ENCODE results near the gene RNF20. TPM values are rescaled to one million over a fixed set of nuclear protein-coding genes. Genes with fewer than 3 reads are reported as not detected.
A peak's percentile ranks its signal among the peaks of the same experiment; 100 is the strongest.

Gene RNF20
- total RNA-seq, 1 experiment from 2014 or later, result 58.4 TPM

DNA sequence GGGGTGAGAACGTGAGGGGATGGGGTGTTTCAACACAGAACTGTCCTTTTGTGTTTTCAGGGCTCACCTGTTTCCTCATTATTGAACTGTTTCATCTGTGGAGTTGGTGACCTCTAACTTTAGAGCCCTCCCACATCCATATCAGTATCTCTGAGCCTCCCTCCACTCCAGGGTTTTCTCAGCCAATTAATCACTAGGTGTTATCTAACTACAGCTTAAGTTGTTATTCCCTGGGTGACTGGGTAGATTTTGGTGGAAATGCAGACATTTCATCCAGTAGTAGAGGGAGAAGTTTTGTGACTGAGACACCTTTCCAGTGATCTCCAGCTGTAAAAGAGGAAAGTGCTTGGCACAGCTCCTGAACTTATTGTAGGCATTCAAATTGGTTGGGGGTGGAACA, 37.5 kb downstream of the RNF20 start:
- Histone ChIP-seq H3K36me3 (ENCODE audit: insufficient read depth, low read length, poor library complexity, severe bottlenecking) (no peaks in the 10 kb centered on the region), H3K9me3 (ENCODE audit: low read depth, low read length, poor library complexity, severe bottlenecking) (no peaks in the 10 kb centered on the region), H3K4me1 (ENCODE audit: insufficient read depth, low read length, poor library complexity, severe bottlenecking) (no peaks in the 10 kb centered on the region), H3K27ac (ENCODE audit: low read depth, low read length, poor library complexity, severe bottlenecking) (no peak overlapping the region), H3K27me3 (replicated peaks; ENCODE audit: insufficient read depth, low read depth, low read length, poor library complexity) (no peaks in the 10 kb centered on the region), H3K4me3 (ENCODE audit: low read depth, low read length, poor library complexity, severe bottlenecking) (no peak overlapping the region)
- intact Hi-C loops (cut with micrococcal nuclease; ENCODE audit: unreplicated experiment), result no loop called here
- TF ChIP-seq, protein P1, sequence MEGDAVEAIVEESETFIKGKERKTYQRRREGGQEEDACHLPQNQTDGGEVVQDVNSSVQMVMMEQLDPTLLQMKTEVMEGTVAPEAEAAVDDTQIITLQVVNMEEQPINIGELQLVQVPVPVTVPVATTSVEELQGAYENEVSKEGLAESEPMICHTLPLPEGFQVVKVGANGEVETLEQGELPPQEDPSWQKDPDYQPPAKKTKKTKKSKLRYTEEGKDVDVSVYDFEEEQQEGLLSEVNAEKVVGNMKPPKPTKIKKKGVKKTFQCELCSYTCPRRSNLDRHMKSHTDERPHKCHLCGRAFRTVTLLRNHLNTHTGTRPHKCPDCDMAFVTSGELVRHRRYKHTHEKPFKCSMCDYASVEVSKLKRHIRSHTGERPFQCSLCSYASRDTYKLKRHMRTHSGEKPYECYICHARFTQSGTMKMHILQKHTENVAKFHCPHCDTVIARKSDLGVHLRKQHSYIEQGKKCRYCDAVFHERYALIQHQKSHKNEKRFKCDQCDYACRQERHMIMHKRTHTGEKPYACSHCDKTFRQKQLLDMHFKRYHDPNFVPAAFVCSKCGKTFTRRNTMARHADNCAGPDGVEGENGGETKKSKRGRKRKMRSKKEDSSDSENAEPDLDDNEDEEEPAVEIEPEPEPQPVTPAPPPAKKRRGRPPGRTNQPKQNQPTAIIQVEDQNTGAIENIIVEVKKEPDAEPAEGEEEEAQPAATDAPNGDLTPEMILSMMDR (conservative IDR thresholded peaks at IDR 0.05; ENCODE audit: low read depth, low read length), result no peak
- no peak for TF ChIP-seq EZH2 (IDR thresholded peaks at IDR 0.05; ENCODE audit: borderline replicate concordance, low read depth, low read length, poor library complexity, severe bottlenecking)
- no peak for DNase-seq (ENCODE audit: low spot score)
- no TSS peak for BruUV-seq (replicated peaks)
- POLR2A ChIA-PET (ENCODE audit: low non-redundant PET), result no interaction called here
- CTCF ChIA-PET, result no interaction called here

DNA sequence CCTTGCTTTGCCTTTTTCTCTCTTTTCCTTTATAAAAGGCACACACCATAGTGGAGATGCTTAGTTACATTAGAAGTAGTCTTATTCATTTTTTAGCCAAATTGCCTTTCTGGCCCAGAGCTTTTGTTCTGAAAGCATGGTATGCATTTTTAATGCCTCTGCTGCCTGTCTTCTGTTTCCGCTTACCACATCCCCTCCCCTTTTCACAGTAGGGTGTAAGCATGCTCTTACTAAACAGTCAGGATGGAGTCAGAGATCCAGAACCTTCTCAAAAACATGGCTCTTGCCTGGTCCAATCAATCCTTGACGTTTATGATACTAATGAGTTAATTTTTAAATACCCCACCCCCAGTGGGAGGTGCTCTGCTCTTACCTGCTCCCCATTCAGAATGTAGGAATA, 38.7 kb downstream of the RNF20 start:
- intact Hi-C loops (cut with micrococcal nuclease; ENCODE audit: unreplicated experiment), result no loop called here
- H3K9me3 ChIP-seq (ENCODE audit: low read depth, low read length, poor library complexity, severe bottlenecking), result no peaks in the 10 kb centered on the region
- H3K27ac ChIP-seq (ENCODE audit: low read depth, low read length, poor library complexity, severe bottlenecking), result no peak overlapping the region
- no peaks in the 10 kb centered on the region for H3K4me1 ChIP-seq (ENCODE audit: insufficient read depth, low read length, poor library complexity, severe bottlenecking)
- peak; percentile 54 for DNase-seq (ENCODE audit: low spot score)
- no peak for TF ChIP-seq EZH2 (IDR thresholded peaks at IDR 0.05; ENCODE audit: borderline replicate concordance, low read depth, low read length, poor library complexity, severe bottlenecking)
- TF ChIP-seq, protein P1 (conservative IDR thresholded peaks at IDR 0.05; ENCODE audit: low read depth, low read length), result no peak
- POLR2A ChIA-PET (ENCODE audit: low non-redundant PET), result no interaction called here
- no peak overlapping the region for H3K4me3 ChIP-seq (ENCODE audit: low read depth, low read length, poor library complexity, severe bottlenecking)
- CTCF ChIA-PET, result no interaction called here
- no TSS peak for BruUV-seq (replicated peaks)
- H3K36me3 ChIP-seq (ENCODE audit: insufficient read depth, low read length, poor library complexity, severe bottlenecking), result no peaks in the 10 kb centered on the region
- no peaks in the 10 kb centered on the region for H3K27me3 ChIP-seq (replicated peaks; ENCODE audit: insufficient read depth, low read depth, low read length, poor library complexity)

DNA sequence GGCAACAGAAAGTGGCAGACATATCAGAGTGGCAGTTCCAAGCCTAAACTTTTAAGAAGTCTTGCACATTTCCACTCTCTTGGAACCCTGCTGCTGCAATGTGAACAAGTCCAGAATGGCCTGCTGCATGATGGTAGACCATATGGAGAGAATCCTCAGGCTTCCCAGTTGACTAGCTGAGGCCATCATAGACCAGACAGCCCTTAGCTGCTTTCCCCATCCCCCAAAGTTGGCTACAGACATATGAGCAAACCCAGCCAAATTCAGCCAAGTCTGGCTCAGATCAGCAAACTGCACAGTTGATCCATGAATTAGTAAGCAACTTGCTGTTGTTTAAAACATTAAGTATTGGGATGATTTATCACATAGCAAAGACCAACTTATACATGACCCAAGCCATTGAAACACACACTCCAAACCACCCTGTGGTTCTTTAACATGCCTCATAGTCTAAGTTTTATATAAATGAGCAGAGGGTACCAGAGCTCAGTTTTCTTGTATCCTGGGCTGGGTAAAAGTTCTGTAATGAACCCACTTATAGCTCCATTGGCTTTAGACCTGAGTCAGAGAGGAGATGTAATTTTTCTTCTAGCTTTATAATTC, 41.2 kb downstream of the RNF20 start:
- BruUV-seq (replicated peaks), result no TSS peak
- POLR2A ChIA-PET (ENCODE audit: low non-redundant PET), result no interaction called here
- CTCF ChIA-PET, result no interaction called here
- intact Hi-C loops (cut with micrococcal nuclease; ENCODE audit: unreplicated experiment), result no loop called here
- no peak for DNase-seq (ENCODE audit: low spot score)
- H3K9me3 ChIP-seq (ENCODE audit: low read depth, low read length, poor library complexity, severe bottlenecking), result no peaks in the 10 kb centered on the region
- H3K27ac ChIP-seq (ENCODE audit: low read depth, low read length, poor library complexity, severe bottlenecking), result no peak overlapping the region
- H3K27me3 ChIP-seq (replicated peaks; ENCODE audit: insufficient read depth, low read depth, low read length, poor library complexity), result no peaks in the 10 kb centered on the region
- H3K4me1 ChIP-seq (ENCODE audit: insufficient read depth, low read length, poor library complexity, severe bottlenecking), result no peaks in the 10 kb centered on the region
- no peaks in the 10 kb centered on the region for H3K36me3 ChIP-seq (ENCODE audit: insufficient read depth, low read length, poor library complexity, severe bottlenecking)
- no peak overlapping the region for H3K4me3 ChIP-seq (ENCODE audit: low read depth, low read length, poor library complexity, severe bottlenecking)
- TF ChIP-seq, protein P1 (conservative IDR thresholded peaks at IDR 0.05; ENCODE audit: low read depth, low read length), result no peak
- TF ChIP-seq EZH2 (IDR thresholded peaks at IDR 0.05; ENCODE audit: borderline replicate concordance, low read depth, low read length, poor library complexity, severe bottlenecking), result no peak

All from A673 (cell line).